Measurements from ENCODE around the gene FBXW8.

The FBXW8 gene

GRCh38 chr12:117076410-117077372 is 165.9 kb downstream of the FBXW8 start:
- Histone ChIP-seq H3K4me1 (ENCODE audit: insufficient read depth, low read length) (peaks cover 11% of the 10 kb centered on the region; the same call in 1 of the 2 replicates), H3K9ac (ENCODE audit: low read depth, low read length) (no peak overlapping the region), H3K9me3 (ENCODE audit: control insufficient read depth, insufficient read depth, low read length) (no peaks in the 10 kb centered on the region), H3K36me3 (ENCODE audit: insufficient read depth, low read length) (no peaks in the 10 kb centered on the region)

DNA sequence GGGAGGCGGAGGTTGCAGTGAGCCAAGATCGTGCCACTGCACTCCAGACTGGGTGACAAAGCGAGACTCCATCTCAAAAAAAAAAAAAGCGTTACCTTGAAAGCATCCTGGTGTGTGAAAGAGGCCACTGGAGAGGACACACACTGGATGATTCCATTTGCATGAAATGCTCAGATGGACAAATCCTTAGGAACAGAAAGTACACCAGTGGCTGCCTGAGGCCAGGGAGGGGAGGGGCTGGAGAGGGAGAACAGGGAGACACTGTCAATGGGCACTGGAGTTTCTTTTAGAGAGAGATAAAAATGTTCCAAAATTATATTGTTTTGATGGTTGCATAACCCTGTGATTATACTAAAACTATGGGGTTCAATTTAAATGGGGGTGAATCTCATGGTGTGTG is 168.7 kb downstream of the FBXW8 start:
- peaks cover 11% of the 10 kb centered on the region; the same call in 1 of the 2 replicates for H3K4me1 ChIP-seq (ENCODE audit: insufficient read depth, low read length)
- no peaks in the 10 kb centered on the region for H3K36me3 ChIP-seq (ENCODE audit: insufficient read depth, low read length)
- no peak overlapping the region for H3K9ac ChIP-seq (ENCODE audit: low read depth, low read length)
- no peaks in the 10 kb centered on the region for H3K9me3 ChIP-seq (ENCODE audit: control insufficient read depth, insufficient read depth, low read length)

DNA sequence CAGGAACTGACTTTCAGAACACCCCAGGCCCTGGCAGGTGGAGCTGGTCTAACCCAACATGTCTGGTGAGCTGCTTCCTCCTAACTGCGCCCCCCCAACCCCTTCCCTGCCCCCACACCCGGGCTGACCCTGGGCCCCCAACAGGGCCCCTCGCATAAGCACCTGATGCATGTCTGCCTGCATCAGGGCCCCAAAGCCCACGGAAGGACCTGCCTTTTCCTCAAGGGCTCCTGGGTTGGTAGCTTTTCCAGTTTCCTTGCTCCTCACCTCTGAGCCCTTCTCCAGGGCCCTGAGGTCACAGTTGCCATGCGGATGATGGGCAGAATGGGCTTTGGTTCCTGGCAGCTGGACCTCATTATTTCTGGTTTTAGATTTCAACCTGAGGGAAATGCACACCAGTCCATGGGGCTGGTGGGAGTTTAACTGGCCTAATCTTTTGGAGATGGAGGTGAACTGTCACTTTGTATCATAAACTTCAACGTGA is 170.0 kb downstream of the FBXW8 start:
- peaks cover 11% of the 10 kb centered on the region; the same call in 1 of the 2 replicates for H3K4me1 ChIP-seq (ENCODE audit: insufficient read depth, low read length)
- no peaks in the 10 kb centered on the region for H3K9me3 ChIP-seq (ENCODE audit: control insufficient read depth, insufficient read depth, low read length)
- H3K36me3 ChIP-seq (ENCODE audit: insufficient read depth, low read length): no peaks in the 10 kb centered on the region
- H3K9ac ChIP-seq (ENCODE audit: low read depth, low read length): no peak overlapping the region

All from ES-I3 (cell line).